ENCODE results near the gene SLFN13. TPM values are rescaled to one million over a fixed set of nuclear protein-coding genes. Genes with fewer than 3 reads are reported as not detected.

Gene SLFN13
- total and polyA plus RNA-seq, 9 of the 15 experiments (the other 6 are each of a cell fraction or from before 2014, with no cell fraction given): 0.04 to 0.49 (median 0.17) TPM

DNA sequence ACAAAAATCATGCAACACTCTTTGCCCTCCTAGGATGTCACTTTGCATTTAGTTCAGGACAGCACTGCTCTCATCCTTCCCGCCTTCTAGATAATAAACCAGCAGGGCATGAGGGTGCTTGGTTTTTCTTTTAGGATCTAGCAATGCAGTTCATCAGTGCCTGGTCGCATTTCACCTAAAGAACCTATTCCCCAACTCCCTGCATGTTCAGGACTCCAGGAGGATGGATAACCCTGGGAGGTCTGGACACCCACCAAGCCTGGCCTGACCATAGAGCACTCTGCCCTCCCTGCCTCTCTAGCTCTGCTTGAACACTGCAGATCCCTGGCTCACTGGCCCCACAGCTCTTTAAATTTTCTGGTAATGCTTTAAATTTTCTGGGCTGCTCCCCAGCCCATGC lies 18.9 kb downstream of the SLFN13 start:
- peaks cover 0 to 7% of the 10 kb centered on the region in 2 experiments; a peak in 2 of 5 replicates for H3K4me1 ChIP-seq (replicated peaks in 1 of 2; ENCODE audit: control insufficient read depth in 2 of 2, insufficient read depth in 2 of 2, low read length in 2 of 2)
- POLR2A ChIA-PET: interaction anchor here (1.3 kb wide), 1 partner anchor 9 kb away, joined by 7 read pairs; no protein-coding TSS in a partner anchor
- DNase-seq (ENCODE audit: extremely low read depth in 1 of 4, low spot score in 3 of 4) (no peak), ATAC-seq (no peak), FAIRE-seq (no peak)
- H4K20me1 ChIP-seq (replicated peaks; ENCODE audit: control insufficient read depth, insufficient read depth, low read length): no peaks in the 10 kb centered on the region
- H3K9ac ChIP-seq (ENCODE audit: insufficient read depth in 1 of 2, low read depth in 2 of 2, low read length in 2 of 2): no peak overlapping the region
- no peak overlapping the region for H2AFZ ChIP-seq (ENCODE audit: low read depth, low read length)
- peaks cover 18 to 23% of the 10 kb centered on the region in 2 experiments; a peak in 4 of 5 replicates for H3K27me3 ChIP-seq (ENCODE audit: control insufficient read depth in 2 of 2, insufficient read depth in 2 of 2, low read length in 2 of 2)
- CTCF ChIA-PET (ENCODE audit: low intra/inter-chr PET ratio): no interaction called here
- H3K9me3 ChIP-seq (replicated peaks; ENCODE audit: control insufficient read depth, insufficient read depth, low read depth, low read length): no peaks in the 10 kb centered on the region
- no TSS peak for BruUV-seq (replicated peaks)
- H3K79me2 ChIP-seq (ENCODE audit: control insufficient read depth, insufficient read depth, low read length): no peaks in the 10 kb centered on the region
- H3K27ac ChIP-seq (ENCODE audit: extremely low read depth, low read depth, low read length): no peak overlapping the region
- no peak for TF ChIP-seq L3MBTL2 (IDR thresholded peaks at IDR 0.05)
- TF ChIP-seq, protein P1, sequence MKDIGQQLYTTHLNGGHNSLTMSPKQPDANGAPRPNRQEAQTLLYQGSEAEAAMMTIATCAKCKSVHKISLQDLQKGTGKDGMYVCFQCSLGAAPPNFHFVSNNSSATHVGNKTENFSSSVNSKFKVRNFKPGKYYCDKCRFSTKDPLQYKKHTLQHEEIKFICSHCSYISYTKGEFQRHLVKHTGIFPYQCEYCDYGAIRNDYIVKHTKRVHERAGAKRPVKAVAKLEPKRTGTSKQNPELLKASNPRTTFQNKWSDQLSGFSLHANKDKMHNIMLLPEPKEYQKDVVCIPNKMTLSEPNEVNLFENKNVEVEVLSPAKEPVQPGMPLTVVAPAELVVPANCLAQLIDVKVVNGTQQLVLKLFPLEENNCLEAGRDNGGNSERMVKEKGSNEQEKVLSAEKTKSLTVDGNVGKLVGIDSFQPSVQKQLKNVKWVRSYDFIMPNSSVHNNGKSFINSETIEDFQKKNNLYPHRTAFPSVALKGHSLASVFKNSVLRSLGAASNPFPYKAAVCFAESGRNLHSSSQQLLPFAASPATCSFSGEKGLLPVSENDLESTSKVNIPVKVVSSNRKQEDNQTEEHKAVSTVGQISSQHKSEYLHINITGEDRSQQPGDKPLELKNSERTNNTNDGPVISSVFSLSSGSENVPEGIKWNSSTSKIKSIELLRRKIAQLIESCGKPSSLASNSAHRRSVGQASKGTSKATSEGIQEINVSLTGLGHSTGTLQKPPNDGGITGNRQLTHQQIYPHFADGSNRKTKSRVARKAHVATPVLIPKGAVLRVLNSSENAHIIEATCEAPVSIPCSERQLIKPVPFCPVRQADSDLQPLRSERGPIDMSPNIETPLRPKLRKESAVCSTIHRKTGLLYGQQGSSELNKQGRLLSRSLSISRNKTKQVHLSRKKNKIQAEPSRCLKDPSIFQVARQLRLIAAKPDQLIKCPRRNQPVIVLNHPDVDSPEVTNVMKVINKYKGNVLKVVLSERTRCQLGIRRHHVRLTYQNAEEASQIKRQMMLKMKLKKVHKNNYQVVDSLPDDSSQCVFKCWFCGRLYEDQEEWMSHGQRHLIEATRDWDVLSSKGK (CRISPR knock-in tag; IDR thresholded peaks at IDR 0.05): no peak
- no peak for TF ChIP-seq ZNF699 (CRISPR knock-in tag; IDR thresholded peaks at IDR 0.05; ENCODE audit: insufficient replicate concordance)
- TF ChIP-seq, protein P2, sequence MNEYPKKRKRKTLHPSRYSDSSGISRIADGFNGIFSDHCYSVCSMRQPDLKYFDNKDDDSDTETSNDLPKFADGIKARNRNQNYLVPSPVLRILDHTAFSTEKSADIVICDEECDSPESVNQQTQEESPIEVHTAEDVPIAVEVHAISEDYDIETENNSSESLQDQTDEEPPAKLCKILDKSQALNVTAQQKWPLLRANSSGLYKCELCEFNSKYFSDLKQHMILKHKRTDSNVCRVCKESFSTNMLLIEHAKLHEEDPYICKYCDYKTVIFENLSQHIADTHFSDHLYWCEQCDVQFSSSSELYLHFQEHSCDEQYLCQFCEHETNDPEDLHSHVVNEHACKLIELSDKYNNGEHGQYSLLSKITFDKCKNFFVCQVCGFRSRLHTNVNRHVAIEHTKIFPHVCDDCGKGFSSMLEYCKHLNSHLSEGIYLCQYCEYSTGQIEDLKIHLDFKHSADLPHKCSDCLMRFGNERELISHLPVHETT (CRISPR knock-in tag; conservative IDR thresholded peaks at IDR 0.05 in 1 of 2, IDR thresholded peaks at IDR 0.05 in 1 of 2): no peak
- no peak for TF ChIP-seq SMC3 (conservative IDR thresholded peaks at IDR 0.05; ENCODE audit: insufficient read depth, low read depth, low read length)
- TF ChIP-seq ZNF830 (CRISPR knock-in tag; IDR thresholded peaks at IDR 0.05): no peak
- TF ChIP-seq, protein P3, sequence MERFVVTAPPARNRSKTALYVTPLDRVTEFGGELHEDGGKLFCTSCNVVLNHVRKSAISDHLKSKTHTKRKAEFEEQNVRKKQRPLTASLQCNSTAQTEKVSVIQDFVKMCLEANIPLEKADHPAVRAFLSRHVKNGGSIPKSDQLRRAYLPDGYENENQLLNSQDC (CRISPR knock-in tag; IDR thresholded peaks at IDR 0.05): no peak
- TF ChIP-seq KHSRP (IDR thresholded peaks at IDR 0.05): no peak
- no peaks in the 10 kb centered on the region for H3K36me3 ChIP-seq (ENCODE audit: control insufficient read depth, insufficient read depth, low read length)
- 0% methylated on average over 2 of the region's 2 CpGs for WGBS (ENCODE audit: insufficient coverage, low coverage, missing lambda C conversion rate)
- intact Hi-C loops (cut with micrococcal nuclease) (loop anchor here (10.0 kb wide), 1 partner anchor 105 kb away; the partner anchor contains the start of gene SLFN12L), in situ Hi-C loops (cut with MboI) (no loop called here)
- H3K4me2 ChIP-seq (ENCODE audit: insufficient read depth, low read length): no peak overlapping the region
- H3K9me1 ChIP-seq (ENCODE audit: control insufficient read depth, insufficient read depth, low read length): no peaks in the 10 kb centered on the region
- no peak overlapping the region for H3K4me3 ChIP-seq

Data from K562 (cell line).